ENCODE results near the gene HOXA9. TPM values are rescaled to one million over a fixed set of nuclear protein-coding genes. Genes with fewer than 3 reads are reported as not detected.

HOXA9 gene
- total RNA-seq, 1 donor from 2014 or later, result 3.2 TPM

- no peak for DNase-seq (ENCODE audit: low read depth in 2 of 2)
Observed at GRCh38 chr7:27165996-27166530, 726 bp upstream of the HOXA9 start.

DNA sequence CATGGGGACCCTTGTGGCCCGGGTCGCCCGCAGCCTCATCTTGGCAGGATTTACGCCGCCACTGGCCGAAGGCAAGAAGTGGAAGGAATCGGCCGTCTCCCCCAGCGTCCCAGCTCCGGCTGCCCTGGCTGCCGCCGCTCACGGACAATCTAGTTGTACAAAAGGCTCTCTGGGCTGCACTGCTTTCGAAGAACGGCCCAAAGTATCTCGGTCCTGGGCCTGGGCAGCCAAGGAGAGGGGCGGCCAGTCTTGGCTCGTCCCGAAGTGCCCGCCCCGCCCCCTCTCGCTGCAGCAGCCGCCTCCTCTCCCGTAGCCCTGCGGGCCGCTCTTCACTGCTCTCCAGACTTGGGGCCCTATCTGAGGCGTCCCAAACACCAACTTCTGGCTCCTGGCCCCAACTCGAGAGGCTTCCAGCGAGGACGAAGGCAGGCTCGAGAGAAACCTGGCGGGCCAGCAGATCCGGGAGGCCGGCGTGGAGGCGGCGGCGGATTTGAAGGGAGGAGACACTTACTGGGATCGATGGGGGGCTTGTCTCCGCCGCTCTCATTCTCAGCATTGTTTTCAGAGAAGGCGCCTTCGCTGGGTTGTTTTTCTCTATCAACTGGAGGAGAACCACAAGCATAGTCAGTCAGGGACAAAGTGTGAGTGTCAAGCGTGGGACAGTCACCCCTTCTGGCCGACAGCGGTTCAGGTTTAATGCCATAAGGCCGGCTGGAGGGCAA lies 809 bp downstream of the HOXA9 start:
- peak in 1 of 2 donors; percentile 52 for DNase-seq (ENCODE audit: low read depth in 2 of 2)

DNA sequence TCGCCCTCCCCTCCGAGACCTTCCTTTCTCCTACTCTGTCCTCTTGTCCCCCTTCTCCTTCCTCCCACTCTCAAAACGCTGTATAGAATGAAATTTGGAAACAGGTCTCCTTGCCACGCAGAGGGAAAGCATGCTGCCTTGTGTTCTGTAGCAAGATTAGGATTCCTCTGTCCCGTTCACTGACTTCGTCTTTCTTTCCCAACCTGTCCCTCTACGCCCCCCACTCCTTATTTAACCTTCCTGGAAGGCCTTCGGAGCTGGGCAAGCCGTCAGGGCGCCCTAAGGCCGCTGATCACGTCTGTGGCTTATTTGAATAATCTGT lies 1.3 kb downstream of the HOXA9 start:
- no peak for DNase-seq (ENCODE audit: low read depth in 2 of 2)

DNA sequence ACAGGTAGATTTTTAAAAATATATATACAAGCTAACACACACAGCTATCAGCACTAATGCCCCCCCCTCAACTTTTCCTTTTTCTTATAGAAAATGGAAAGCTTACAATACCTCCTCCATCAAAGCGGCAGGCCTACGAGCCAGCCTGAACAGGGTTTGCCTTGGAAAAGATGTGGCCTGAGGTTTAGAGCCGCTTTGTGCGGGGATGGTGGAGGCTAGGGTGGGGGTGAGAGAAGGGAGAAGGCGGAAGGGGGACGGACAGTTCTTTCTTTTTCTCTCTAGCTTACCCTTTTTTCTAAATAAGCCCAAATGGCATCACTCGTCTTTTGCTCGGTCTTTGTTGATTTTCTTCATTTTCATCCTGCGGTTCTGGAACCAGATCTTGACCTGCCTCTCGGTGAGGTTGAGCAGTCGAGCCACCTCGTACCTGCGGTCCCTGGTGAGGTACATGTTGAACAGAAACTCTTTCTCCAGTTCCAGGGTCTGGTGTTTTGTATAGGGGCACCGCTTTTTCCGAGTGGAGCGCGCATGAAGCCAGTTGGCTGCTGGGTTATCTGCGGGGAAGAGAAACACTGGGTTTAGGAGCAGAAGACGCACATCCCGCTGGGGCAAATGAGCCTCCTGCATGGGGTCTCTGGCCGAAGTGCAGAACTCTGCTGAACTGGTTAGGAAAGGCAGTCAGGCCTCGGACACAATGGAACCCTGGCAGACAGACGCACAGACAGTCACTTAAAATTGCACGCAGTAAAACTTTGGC lies 1.9 kb downstream of the HOXA9 start:
- no peak for DNase-seq (ENCODE audit: low read depth in 2 of 2)

DNA sequence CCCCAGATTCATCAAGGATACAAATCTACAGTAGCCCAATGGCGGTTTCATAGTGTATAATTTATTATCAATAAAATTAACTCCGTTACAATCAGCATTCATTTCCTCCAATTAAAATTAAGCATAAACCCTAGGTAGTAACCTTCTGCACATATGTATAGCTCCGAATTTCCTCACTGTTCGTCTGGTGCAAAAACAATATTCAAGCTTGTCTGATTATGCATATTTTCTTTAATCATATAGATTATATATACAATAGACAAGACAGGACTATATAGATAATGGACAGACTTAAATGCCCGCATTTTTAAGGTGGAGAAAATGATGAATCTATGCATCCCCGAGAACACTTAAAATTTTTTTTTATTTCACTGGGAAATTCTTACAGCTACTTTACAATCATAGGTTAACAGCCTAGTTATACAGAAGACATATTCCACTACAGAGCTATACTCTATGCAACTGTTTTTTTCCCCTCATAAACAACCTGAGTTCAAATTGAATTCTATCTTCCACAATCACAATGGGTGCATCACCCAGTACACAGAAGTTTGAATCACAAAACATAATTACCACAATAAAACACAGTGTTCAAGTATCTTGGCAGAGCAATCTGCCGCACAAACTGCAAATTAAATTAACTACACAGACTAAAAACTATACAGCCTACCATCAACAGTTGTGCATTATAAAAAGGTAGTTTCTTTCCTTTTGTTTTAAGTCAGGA lies 2.6 kb downstream of the HOXA9 start:
- DNase-seq (ENCODE audit: low read depth in 2 of 2), result no peak

DNA sequence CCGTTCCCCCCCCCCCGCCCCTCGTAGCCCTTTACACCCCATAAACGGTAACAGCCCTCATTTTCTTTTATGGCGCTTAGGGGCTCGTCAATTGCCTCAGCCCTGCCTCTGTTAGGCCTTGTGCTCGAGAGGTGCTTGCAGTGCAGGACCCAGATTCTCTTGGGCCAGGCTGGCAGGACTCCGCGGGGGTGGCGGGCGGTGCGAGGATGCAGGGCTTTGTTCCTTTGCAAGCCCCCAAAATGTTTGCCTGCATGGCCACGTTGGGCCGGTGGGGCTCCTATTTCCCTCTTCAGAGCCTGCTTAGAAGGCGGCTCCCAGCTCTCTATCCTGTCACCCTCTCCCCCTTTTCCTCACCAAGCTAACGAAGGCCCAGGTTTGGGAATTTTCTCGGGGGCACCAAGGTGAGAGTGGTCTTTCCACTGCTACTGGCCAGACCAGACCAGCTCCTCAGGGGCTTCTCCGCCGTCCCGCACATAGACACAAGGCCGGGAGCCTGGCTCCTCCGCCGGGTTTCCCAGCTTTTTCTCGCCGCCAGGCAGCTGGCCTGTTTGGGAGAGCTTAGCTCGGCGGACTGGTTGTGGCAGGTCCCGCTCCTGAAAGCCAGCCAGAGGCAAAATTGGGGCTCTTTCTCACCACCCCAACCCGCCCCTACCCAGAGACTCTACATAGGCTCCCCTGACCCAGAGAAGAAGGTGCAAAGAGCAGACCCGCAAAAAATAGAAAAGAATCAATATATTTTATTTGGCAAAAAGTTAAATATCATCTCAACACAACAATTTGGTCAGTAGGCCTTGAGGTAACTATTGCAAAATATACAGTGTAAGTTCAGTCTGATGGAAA lies 3.4 kb downstream of the HOXA9 start:
- DNase-seq (ENCODE audit: low read depth in 2 of 2), result no peak

DNA sequence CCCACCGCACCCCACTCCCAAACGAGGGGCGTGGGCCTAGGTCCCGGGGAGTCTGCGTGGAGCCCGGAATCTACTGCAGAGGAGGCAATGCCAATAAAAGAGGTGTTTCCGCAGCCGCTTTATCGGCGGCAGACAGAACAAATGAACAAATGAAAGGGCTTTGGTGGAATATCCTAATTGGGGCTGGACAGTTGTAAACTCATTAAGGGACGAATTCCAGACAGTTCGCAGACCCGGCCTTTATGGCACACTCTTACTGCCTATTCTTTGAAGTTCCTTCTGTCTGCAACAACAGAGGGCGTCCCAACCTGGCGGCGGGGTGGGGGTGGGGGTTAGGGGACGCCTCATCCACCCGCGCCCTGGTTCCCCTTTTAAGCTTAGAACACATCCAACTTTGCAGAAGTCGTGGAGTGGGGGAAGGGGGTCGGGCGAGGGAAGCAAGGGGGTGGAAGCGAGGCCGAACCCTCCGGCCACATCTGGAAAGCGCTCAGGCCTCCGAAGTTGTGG lies 4.1 kb downstream of the HOXA9 start:
- no peak for DNase-seq (ENCODE audit: low read depth in 2 of 2)

DNA sequence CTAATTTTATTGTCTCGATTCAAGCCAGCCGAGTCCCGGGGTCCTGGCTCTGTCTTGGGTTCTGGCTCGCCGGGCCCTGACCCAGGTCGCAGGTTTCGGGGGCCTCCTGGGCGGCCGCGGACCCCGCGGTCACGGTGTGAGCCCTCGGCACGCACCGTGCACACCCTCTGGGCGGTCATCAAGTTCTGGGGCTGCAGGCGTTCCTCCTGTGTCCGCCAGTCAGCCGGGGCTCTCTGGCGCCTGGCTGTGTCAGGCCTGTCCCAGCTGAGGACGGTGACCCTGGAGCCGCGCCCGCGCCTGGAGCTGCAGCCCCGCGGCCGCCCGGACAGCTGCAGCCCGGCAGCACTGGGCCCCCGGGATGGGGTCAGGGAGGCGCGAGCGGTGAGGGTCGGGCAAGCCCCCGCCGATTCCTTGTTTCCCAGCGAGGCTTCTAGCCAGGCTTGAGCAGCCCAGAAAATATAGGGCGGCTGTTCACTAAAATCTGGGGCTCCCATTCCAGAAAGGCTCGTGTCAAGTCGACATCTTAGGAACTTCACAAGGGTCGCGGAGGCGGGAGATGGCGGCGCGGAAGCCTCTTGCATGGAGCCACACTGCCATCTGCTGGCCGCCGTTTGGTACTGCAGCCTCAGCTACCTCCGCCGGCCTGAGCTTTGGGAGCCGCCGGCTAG lies 4.7 kb downstream of the HOXA9 start:
- DNase-seq (ENCODE audit: low read depth in 2 of 2), result peak in 1 of 2 donors; percentile 84

DNA sequence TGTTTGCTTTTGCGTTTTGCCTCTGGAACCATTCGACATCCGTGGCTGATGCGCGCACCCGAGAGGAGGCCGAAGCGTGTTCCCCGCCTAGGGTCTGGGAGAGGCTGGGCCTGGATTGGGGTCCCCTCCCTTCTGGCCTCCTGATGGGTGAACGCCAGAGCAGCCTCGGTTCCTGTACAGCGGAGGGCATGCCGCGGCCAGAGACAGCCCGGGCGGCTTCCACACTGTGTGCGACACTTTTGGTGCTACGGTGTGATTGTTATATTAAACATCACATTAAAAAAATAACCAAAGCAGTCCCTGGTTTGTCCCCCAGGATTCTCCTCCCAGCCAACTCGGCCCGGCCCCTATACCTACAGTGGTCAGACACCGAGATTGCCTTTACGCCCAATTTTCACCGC lies 5.2 kb downstream of the HOXA9 start:
- no peak for DNase-seq (ENCODE audit: low read depth in 2 of 2)

DNA sequence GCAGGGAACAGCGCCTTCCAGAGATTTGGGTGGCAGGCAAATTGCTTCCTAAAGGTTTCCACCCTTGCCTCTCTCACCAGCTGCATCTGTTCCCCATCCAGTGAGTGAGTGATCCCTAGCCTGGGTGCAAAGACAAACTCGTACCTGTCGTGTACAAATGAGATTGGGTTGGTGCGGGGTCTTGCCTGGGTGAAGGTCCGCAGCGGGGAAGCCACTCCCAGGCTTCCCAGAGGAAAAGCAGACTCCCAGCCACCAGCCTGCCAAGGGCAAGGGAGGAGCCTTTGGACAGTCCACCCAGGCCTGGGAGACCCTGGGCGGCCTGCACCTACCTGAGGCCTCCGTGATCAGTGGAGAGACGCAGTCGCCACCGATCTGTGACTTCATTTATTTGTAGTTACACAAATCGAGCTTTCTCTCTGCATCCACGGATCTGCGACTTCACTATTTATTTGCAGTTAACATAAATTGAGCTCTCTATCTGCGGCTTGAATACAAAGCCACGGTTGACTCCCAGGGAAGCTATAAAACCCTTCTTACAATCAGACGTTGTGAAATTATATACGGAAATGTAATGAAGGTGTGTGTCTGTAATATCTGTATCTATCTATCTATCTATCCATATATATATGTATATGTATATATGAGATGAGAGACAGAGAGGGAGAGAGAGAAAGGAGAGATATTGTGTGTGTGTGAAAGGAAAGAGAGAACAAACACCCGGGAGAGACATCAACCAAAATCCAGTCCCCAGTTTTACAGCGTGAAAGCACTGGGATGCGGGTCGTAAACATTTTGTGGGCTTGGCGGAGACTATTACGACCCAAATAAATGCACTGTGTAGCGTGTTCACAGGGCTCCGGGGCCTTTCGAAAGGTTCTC lies 5.8 kb downstream of the HOXA9 start:
- no peak for DNase-seq (ENCODE audit: low read depth in 2 of 2)

GRCh38 chr7:27158436-27159265 lies 6.7 kb downstream of the HOXA9 start:
- no peak for DNase-seq (ENCODE audit: low read depth in 2 of 2)

DNA sequence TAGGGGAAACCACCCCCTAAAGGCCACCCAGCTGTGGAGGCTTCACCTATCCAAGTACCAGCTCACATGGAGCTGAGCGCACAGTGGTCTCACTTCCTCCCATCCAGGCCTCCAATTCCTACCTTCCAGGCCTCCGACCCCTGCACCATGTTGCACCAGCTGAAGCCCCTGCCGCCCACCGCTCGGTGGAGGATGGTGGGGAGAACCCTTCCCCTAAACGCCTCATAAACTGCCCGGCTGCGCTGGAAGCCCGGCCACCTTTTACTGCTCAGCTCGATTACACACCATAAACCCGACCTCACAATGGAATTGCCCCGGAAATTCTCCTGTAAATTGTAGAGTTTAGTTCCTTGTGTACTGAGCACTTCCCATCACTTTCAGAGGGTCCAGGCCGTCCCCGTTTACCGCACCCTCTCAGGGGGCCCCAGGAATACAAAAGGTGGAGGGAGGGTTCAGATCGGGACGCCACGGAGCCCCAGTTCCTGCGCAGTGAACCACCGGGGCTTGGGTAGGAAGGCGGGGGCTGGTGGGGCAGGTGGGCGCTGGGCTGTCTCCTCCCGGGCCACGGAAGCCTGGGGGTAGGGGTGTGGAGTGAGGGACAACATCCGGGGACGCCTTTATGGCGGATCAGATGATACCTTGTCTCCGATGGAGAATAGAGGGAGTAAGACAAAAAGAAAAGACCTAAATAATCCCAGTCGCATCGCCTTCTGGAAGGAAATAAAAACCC lies 7.5 kb downstream of the HOXA9 start:
- no peak for DNase-seq (ENCODE audit: low read depth in 2 of 2)

GRCh38 chr7:27156916-27157701 lies 8.2 kb downstream of the HOXA9 start:
- DNase-seq (ENCODE audit: low read depth in 2 of 2), result peak in 1 of 2 donors; percentile 12

GRCh38 chr7:27156508-27156898 lies 8.8 kb downstream of the HOXA9 start, which contains the start of gene HOXA7:
Gene HOXA7 (minus strand): TSS chr7:27156675. CDS start chr7:27156545, 130 bp downstream.
- DNase-seq (ENCODE audit: low read depth in 2 of 2), result peak in 1 of 2 donors; percentile 85

- DNase-seq (ENCODE audit: low read depth in 2 of 2), result peak in 1 of 2 donors; percentile 82
Observed at GRCh38 chr7:27155816-27156507, 9.4 kb downstream of the HOXA9 start.

All from dermis microvascular lymphatic vessel endothelial cell (primary cell).